ENCODE data around the gene CPTP. TPM values are rescaled to one million over a fixed set of nuclear protein-coding genes. Genes with fewer than 3 reads are reported as not detected.
A peak's percentile ranks its signal among the peaks of the same experiment; 100 is the strongest.

CPTP gene
- total and polyA plus RNA-seq, 2 of the 13 experiments (the other 11 are each of a cell fraction or from before 2014, with no cell fraction given): 5.5 to 9.3 TPM

GRCh38 chr1:1359664-1360468 lies 35.3 kb downstream of the CPTP start (continued):
- peak; percentile 19; the same call in 1 of the 2 replicates for TF ChIP-seq ZSCAN21 (CRISPR knock-in tag; IDR thresholded peaks at IDR 0.05; ENCODE audit: borderline replicate concordance)
- no peak; the same call in 1 of the 2 replicates for TF ChIP-seq ZNF441 (CRISPR knock-in tag; IDR thresholded peaks at IDR 0.05; ENCODE audit: borderline replicate concordance)
- TF ChIP-seq CBX2 (IDR thresholded peaks at IDR 0.05; ENCODE audit: low read depth, low read length): no peak
- no peak for TF ChIP-seq CBX2 (CRISPR knock-in tag; IDR thresholded peaks at IDR 0.05; ENCODE audit: low read depth)
- TF ChIP-seq FOXK2 (IDR thresholded peaks at IDR 0.05): no peak
- TF ChIP-seq U2AF1 (optimal IDR thresholded peaks at IDR 0.05; ENCODE audit: low read depth, low read length): no peak
- TF ChIP-seq CSRNP2 (CRISPR knock-in tag; conservative IDR thresholded peaks at IDR 0.05; ENCODE audit: low read depth): no peak
- 0 out of 2 replicates have a peak, but pooled peaks have one; percentile 45 for TF ChIP-seq ZSCAN20 (CRISPR knock-in tag; IDR thresholded peaks at IDR 0.05; ENCODE audit: borderline replicate concordance)
- TF ChIP-seq AGO2 (optimal IDR thresholded peaks at IDR 0.05; ENCODE audit: low read depth, low read length): peak; percentile 84
- TF ChIP-seq HNRNPK (IDR thresholded peaks at IDR 0.05; ENCODE audit: low read depth, low read length, poor library complexity, severe bottlenecking): no peak
- no peak for TF ChIP-seq MEIS1 (CRISPR knock-in tag; IDR thresholded peaks at IDR 0.05; ENCODE audit: borderline replicate concordance)
- no peak for TF ChIP-seq MNT (IDR thresholded peaks at IDR 0.05)
- TF ChIP-seq ZNF644 (CRISPR knock-in tag; IDR thresholded peaks at IDR 0.05; ENCODE audit: low read depth): no peak
- TF ChIP-seq ZBTB44 (CRISPR knock-in tag; IDR thresholded peaks at IDR 0.05): no peak
- peak; percentile 79 for TF ChIP-seq RXRB (CRISPR knock-in tag; IDR thresholded peaks at IDR 0.05; ENCODE audit: borderline replicate concordance)
- no peak for TF ChIP-seq MLLT10 (CRISPR knock-in tag; IDR thresholded peaks at IDR 0.05)
- TF ChIP-seq GZF1 (CRISPR knock-in tag; IDR thresholded peaks at IDR 0.05): no peak
- peak; percentile 69 for TF ChIP-seq SKIL (CRISPR knock-in tag; IDR thresholded peaks at IDR 0.05; ENCODE audit: borderline replicate concordance)
- TF ChIP-seq ELK4 (CRISPR knock-in tag; IDR thresholded peaks at IDR 0.05; ENCODE audit: borderline replicate concordance): no peak
- no peak for TF ChIP-seq KDM4B (CRISPR knock-in tag; IDR thresholded peaks at IDR 0.05)
